Activated CD8-positive, alpha-beta T cell treated with anti-CD3 and anti-CD28 coated beads for 36 hours (primary cell): ENCODE measurements around the gene GGT6. TPM values are rescaled to one million over a fixed set of nuclear protein-coding genes. Genes with fewer than 3 reads are reported as not detected.

ENCODE experiments used
- ATAC-seq: fragments of 200-7000 bp; cut with Tn5 transposase; one replicate; pipeline ENCODE4 v1.10.0; 2021; ENCODE audit warnings: mild to moderate bottlenecking, moderate library complexity
- CTCF ChIA-PET: fragments of 350-600 bp; sonication (Branson Sonifier 250); formaldehyde crosslinking; loops from one replicate; lab custom pipeline; 2021; ENCODE audit warnings: antibody characterized with exemption; lab: Charles Lee
- POLR2A ChIA-PET: fragments of 350-600 bp; sonication (Branson Sonifier 250); formaldehyde crosslinking; loops from one replicate; lab custom pipeline; 2021; ENCODE audit warnings: antibody characterized with exemption; lab: Charles Lee
- DNase-seq: peaks from one replicate; pipeline ENCODE4 v3.0.0-alpha.2; 2020
- H3K27ac Mint-ChIP-seq: one replicate; pipeline ENCODE4 v1.8.0; 2021; ENCODE audit warnings: mild to moderate bottlenecking, mixed read lengths
- H3K27me3 Mint-ChIP-seq: one replicate; pipeline ENCODE4 v1.8.0; 2021; ENCODE audit warnings: mixed read lengths
- H3K36me3 Mint-ChIP-seq: one replicate; pipeline ENCODE4 v1.8.0; 2021; ENCODE audit warnings: low read depth, mixed read lengths
- H3K4me1 Mint-ChIP-seq: one replicate; pipeline ENCODE4 v1.8.0; 2021; ENCODE audit warnings: low read depth, mixed read lengths
- H3K4me3 Mint-ChIP-seq: one replicate; pipeline ENCODE4 v1.8.0; 2021; ENCODE audit warnings: mild to moderate bottlenecking, moderate library complexity, mixed read lengths
- H3K9me3 Mint-ChIP-seq: one replicate; pipeline ENCODE4 v1.8.0; 2021; ENCODE audit warnings: mixed read lengths
- intact Hi-C: fragments of 100-400 bp; cut with micrococcal nuclease; formaldehyde crosslinking; loops from one replicate; pipeline ENCODE4 v1.10.0; 2022
- total RNA-seq, 2 experiments: library from RNA; stranded (reverse); gene quantifications; one replicate each; pipeline ENCODE4 v1.2.3, GENCODE V29; 2021
- TF ChIP-seq, protein P1 (sequence below): fragments of 200-600 bp; IDR thresholded peaks from one replicate; pipeline ENCODE4 v1.8.0; 2022; ENCODE audit warnings: antibody characterized with exemption, mild to moderate bottlenecking

The GGT6 gene
- total RNA-seq, 2 experiments from 2014 or later = not detected

DNA sequence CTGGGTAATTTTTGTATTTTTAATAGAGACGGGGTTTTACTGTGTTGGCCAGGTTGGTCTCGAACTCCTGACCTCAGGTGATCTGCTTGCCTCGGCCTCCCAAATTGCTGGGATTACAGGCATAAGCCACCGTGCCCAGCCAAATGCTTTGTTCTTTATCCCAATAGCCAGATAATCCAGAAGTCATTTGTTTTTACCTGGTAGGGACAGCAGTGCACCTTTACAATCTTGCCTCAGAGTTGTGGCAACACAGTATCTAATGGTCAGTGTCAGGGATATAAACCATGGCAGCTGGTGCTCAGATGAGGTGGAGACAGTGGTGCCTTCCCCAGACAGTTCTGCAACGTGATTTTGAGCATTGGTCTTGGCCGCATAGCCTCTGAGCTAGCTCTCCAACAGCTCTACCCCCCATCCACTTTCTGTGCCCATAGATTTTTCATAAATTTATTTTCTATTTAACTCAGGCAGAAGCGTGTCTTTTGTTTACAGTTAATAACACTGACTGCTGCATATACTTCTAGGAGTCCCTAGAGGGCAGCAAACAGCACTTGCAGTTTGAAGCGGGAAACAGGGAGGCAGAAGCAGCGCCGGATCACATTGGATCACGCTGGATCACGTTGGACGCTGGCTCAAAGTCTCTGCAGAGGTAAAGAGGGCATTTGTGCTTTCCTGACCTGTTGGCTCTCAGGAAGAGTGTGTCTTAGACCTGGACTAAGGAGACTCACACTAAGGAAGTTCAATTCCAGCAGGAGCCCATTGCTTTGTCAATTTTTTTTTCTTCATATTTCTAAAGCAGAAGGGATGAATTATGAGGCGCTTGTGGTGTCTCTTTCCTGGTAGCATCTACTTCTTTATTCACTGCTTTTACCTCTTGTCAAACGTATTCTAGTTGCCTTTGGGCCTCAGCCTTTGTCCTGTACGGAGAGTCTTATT, 5.1 kb upstream of the GGT6 start:
- Mint-ChIP-seq H3K4me1 (peaks cover 34% of the 10 kb centered on the region), H3K4me3 (no peak overlapping the region), H3K36me3 (no peaks in the 10 kb centered on the region), H3K9me3 (no peaks in the 10 kb centered on the region), H3K27ac (no peak overlapping the region), H3K27me3 (no peaks in the 10 kb centered on the region)
- ATAC-seq = peak; percentile 64
- POLR2A ChIA-PET = interaction anchor here (0.6 to 1.3 kb wide), 3 partner anchors 11 to 422 kb away, joined by 3 read pairs; no protein-coding TSS in a partner anchor
- CTCF ChIA-PET = interaction anchor here (0.6 to 4.4 kb wide), 29 partner anchors 8 to 429 kb away, joined by 3 to 101 read pairs (median 5); partner anchors contain the start of gene MYBBP1A
- intact Hi-C loops = loop anchor here (2.0 to 10.0 kb wide), 2 partner anchors 59 to 139 kb away; partner anchors contain the start of gene PELP1
- TF ChIP-seq, protein P1, sequence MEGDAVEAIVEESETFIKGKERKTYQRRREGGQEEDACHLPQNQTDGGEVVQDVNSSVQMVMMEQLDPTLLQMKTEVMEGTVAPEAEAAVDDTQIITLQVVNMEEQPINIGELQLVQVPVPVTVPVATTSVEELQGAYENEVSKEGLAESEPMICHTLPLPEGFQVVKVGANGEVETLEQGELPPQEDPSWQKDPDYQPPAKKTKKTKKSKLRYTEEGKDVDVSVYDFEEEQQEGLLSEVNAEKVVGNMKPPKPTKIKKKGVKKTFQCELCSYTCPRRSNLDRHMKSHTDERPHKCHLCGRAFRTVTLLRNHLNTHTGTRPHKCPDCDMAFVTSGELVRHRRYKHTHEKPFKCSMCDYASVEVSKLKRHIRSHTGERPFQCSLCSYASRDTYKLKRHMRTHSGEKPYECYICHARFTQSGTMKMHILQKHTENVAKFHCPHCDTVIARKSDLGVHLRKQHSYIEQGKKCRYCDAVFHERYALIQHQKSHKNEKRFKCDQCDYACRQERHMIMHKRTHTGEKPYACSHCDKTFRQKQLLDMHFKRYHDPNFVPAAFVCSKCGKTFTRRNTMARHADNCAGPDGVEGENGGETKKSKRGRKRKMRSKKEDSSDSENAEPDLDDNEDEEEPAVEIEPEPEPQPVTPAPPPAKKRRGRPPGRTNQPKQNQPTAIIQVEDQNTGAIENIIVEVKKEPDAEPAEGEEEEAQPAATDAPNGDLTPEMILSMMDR = peak; percentile 79
- DNase-seq = peak; percentile 77

DNA sequence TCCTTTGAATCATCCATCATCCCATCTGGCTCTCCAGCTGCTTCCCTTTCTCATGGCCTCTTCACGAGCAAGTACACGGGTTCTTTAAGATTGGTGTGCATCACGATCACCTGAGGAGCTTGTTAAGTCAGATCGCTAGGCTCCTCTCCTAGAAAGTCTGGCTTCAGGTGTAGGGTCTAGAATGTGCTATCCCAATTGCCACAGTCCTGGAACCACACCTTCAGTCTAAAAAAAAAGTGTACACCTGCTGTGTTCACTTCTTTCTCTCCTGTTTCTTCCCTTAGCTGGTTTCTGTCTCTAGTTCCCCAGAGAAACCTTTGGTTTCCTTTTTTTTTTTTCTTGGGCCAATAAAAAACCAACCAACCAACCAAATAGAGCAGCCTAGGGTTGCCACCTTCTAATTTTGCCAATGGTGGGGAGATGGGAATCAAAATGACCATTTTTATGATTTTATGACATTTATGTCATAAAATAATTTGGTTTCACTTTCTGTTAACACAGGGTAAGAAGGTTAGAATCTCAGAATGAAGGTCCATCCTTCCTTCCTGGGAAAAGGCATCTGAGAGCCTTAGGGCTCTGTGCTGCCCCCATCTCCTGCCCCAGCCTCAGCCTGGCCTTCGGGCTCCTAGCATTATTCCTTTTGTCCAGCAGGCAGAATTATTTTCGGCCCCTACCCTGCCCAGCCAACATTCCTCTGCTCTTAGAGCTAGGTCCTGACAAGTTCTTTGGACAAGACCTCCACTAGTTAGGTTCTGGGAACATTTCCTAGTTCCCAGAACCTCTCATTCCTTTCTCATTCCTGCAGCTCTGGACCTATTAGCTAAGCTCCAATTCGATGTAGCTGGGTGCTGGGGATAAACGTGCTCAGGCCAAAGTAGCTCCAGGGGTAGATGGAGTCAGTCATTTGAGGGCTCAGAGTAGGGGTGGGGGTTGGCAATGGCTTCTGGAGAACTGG, 1.9 kb upstream of the GGT6 start:
- H3K36me3 Mint-ChIP-seq = no peaks in the 10 kb centered on the region
- DNase-seq (no peak), ATAC-seq (no peak)
- ChIA-PET POLR2A (interaction anchor here (1.2 kb wide), 1 partner anchor 13 kb away, joined by 7 read pairs; no protein-coding TSS in a partner anchor), CTCF (interaction anchor here (0.9 to 1.6 kb wide), 3 partner anchors 11 to 141 kb away, joined by 3 to 8 read pairs (median 5); no protein-coding TSS in a partner anchor)
- H3K9me3 Mint-ChIP-seq = no peaks in the 10 kb centered on the region
- H3K4me3 Mint-ChIP-seq = no peak overlapping the region
- intact Hi-C loops = loop anchor here (10.0 kb wide), 1 partner anchor 143 kb away; the partner anchor contains the start of gene PELP1
- H3K27me3 Mint-ChIP-seq = no peaks in the 10 kb centered on the region
- peak overlapping the region; percentile 59 for H3K27ac Mint-ChIP-seq
- TF ChIP-seq, protein P1 = no peak
- H3K4me1 Mint-ChIP-seq = peaks cover 34% of the 10 kb centered on the region

GRCh38 chr17:4560837-4561256, 470 bp upstream of the GGT6 start:
- ChIA-PET POLR2A (interaction anchor here (0.5 to 1.3 kb wide), 3 partner anchors 9 to 148 kb away, joined by 3 to 4 read pairs (median 3); no protein-coding TSS in a partner anchor), CTCF (interaction anchor here (1.6 kb wide), 1 partner anchor 140 kb away, joined by 5 read pairs; no protein-coding TSS in a partner anchor)
- H3K27me3 Mint-ChIP-seq = no peaks in the 10 kb centered on the region
- intact Hi-C loops = loop anchor here (10.0 kb wide), 1 partner anchor 144 kb away; the partner anchor contains the start of gene PELP1
- DNase-seq (no peak), ATAC-seq (no peak)
- no peak overlapping the region for H3K4me3 Mint-ChIP-seq
- H3K9me3 Mint-ChIP-seq = no peaks in the 10 kb centered on the region
- no peaks in the 10 kb centered on the region for H3K36me3 Mint-ChIP-seq
- H3K4me1 Mint-ChIP-seq = peaks cover 38% of the 10 kb centered on the region
- TF ChIP-seq, protein P1 = no peak
- H3K27ac Mint-ChIP-seq = no peak overlapping the region

DNA sequence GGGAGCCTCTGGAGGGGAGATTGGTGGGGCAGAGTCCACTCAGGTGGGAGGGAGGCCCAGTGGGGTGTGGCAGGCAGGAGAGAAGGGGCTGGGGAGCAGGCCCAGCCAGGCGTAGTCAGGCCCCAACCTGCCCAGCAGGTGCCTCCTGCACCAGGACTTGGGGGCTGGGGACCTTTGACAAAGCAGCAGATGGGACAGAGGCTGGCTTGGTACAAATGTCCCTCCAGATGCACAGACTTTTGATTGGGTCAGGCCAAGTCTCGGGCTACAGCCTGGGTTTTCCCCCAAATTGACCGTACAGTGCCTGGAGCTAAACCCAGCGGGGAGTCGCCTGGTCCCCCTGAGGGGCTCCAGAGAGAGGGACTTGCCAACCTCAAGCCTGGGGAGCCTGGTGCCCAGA, 411 bp downstream of the GGT6 start:
- ATAC-seq (no peak), DNase-seq (no peak)
- TF ChIP-seq, protein P1 = no peak
- ChIA-PET CTCF (interaction anchor here (1.4 to 1.5 kb wide), 2 partner anchors 7 to 67 kb away, joined by 4 to 5 read pairs; no protein-coding TSS in a partner anchor), POLR2A (interaction anchor here (1.0 to 1.3 kb wide), 2 partner anchors 8 to 16 kb away, joined by 3 to 4 read pairs; no protein-coding TSS in a partner anchor)
- Mint-ChIP-seq H3K9me3 (no peaks in the 10 kb centered on the region), H3K27ac (no peak overlapping the region), H3K36me3 (no peaks in the 10 kb centered on the region), H3K4me1 (peaks cover 37% of the 10 kb centered on the region), H3K4me3 (no peak overlapping the region), H3K27me3 (no peaks in the 10 kb centered on the region)
- intact Hi-C loops = loop anchor here (10.0 kb wide), 1 partner anchor 145 kb away; the partner anchor contains the start of gene PELP1
